ENCODE results near the gene WDFY4. TPM values are rescaled to one million over a fixed set of nuclear protein-coding genes. Genes with fewer than 3 reads are reported as not detected.

WDFY4 gene
- total and polyA plus RNA-seq, 8 donors, result 0.15 to 8.0 (median 2.7) TPM

- intact Hi-C loops (cut with DNase I; ENCODE audit: low total_unique reads), result no loop called here
Measured at GRCh38 chr10:48910548-48910947, 225.9 kb downstream of the WDFY4 start.

GRCh38 chr10:48913674-48914073 lies 229.0 kb downstream of the WDFY4 start:
- no peaks in the 10 kb centered on the region for H3K9me3 ChIP-seq
- DNase-seq, result no peak
- H3K4me1 ChIP-seq, result no peaks in the 10 kb centered on the region
- intact Hi-C loops (cut with DNase I; ENCODE audit: low total_unique reads), result no loop called here
- no peaks in the 10 kb centered on the region for H3K36me3 ChIP-seq
- H3K27ac ChIP-seq, result no peak overlapping the region
- no peak overlapping the region for H3K4me3 ChIP-seq
- TF ChIP-seq, protein P1, sequence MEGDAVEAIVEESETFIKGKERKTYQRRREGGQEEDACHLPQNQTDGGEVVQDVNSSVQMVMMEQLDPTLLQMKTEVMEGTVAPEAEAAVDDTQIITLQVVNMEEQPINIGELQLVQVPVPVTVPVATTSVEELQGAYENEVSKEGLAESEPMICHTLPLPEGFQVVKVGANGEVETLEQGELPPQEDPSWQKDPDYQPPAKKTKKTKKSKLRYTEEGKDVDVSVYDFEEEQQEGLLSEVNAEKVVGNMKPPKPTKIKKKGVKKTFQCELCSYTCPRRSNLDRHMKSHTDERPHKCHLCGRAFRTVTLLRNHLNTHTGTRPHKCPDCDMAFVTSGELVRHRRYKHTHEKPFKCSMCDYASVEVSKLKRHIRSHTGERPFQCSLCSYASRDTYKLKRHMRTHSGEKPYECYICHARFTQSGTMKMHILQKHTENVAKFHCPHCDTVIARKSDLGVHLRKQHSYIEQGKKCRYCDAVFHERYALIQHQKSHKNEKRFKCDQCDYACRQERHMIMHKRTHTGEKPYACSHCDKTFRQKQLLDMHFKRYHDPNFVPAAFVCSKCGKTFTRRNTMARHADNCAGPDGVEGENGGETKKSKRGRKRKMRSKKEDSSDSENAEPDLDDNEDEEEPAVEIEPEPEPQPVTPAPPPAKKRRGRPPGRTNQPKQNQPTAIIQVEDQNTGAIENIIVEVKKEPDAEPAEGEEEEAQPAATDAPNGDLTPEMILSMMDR (IDR thresholded peaks at IDR 0.05), result no peak
- no peak for TF ChIP-seq POLR2A (IDR thresholded peaks at IDR 0.05)
- no peak for TF ChIP-seq EP300 (IDR thresholded peaks at IDR 0.05)
- WGBS, 5 donors, result 83 to 90% (median 89%) methylated on average over 10 to 14 of the region's 14 CpGs
- H3K27me3 ChIP-seq, result no peaks in the 10 kb centered on the region

More at GRCh38 chr10:48910548-48910947, 225.9 kb downstream of the WDFY4 start:
- TF ChIP-seq POLR2AphosphoS5 (IDR thresholded peaks at IDR 0.05) (no peak), POLR2A (IDR thresholded peaks at IDR 0.05) (no peak), EP300 (IDR thresholded peaks at IDR 0.05) (no peak)
- TF ChIP-seq, protein P1 (IDR thresholded peaks at IDR 0.05), result no peak
- no peaks in the 10 kb centered on the region for H3K9me3 ChIP-seq
- no peaks in the 10 kb centered on the region for H3K27me3 ChIP-seq
- H3K4me3 ChIP-seq, result no peak overlapping the region
- WGBS, 5 donors, result 73 to 87% (median 78%) methylated on average over 5 of the region's 5 CpGs
- H3K4me1 ChIP-seq, result no peaks in the 10 kb centered on the region
- H3K27ac ChIP-seq, result no peak overlapping the region
- DNase-seq, result no peak
- no peaks in the 10 kb centered on the region for H3K36me3 ChIP-seq

GRCh38 chr10:48923748-48924147 lies 239.1 kb downstream of the WDFY4 start:
- Histone ChIP-seq H3K27me3 (no peaks in the 10 kb centered on the region), H3K4me3 (no peak overlapping the region), H3K4me1 (no peaks in the 10 kb centered on the region), H3K9me3 (no peaks in the 10 kb centered on the region), H3K36me3 (no peaks in the 10 kb centered on the region), H3K27ac (no peak overlapping the region)
- WGBS, 5 donors, result 47 to 75% (median 50%) methylated on average over 2 to 3 of the region's 3 CpGs
- TF ChIP-seq, protein P1 (IDR thresholded peaks at IDR 0.05), result no peak
- TF ChIP-seq POLR2AphosphoS5 (IDR thresholded peaks at IDR 0.05) (no peak), EP300 (IDR thresholded peaks at IDR 0.05) (no peak), POLR2A (IDR thresholded peaks at IDR 0.05) (no peak)
- intact Hi-C loops (cut with DNase I; ENCODE audit: low total_unique reads), result no loop called here
- DNase-seq, result peak in 1 of 2 donors; percentile 32

- TF ChIP-seq, protein P1 (IDR thresholded peaks at IDR 0.05), result no peak
- TF ChIP-seq EP300 (IDR thresholded peaks at IDR 0.05), result no peak
- TF ChIP-seq POLR2AphosphoS5 (IDR thresholded peaks at IDR 0.05), result no peak
- no peak for TF ChIP-seq POLR2A (IDR thresholded peaks at IDR 0.05)
- 79 to 94% (median 84%) methylated on average over 4 of the region's 4 CpGs for WGBS, 5 donors
- Histone ChIP-seq H3K27ac (no peak overlapping the region), H3K36me3 (no peaks in the 10 kb centered on the region), H3K9me3 (no peaks in the 10 kb centered on the region), H3K4me3 (no peak overlapping the region), H3K27me3 (no peaks in the 10 kb centered on the region), H3K4me1 (no peaks in the 10 kb centered on the region)
- no peak for DNase-seq
- intact Hi-C loops (cut with DNase I; ENCODE audit: low total_unique reads), result no loop called here
Measured at GRCh38 chr10:48924988-48925387, 240.3 kb downstream of the WDFY4 start.
